ENCODE results near the gene MAOA.
"Not testable (repeated sequence)": the region's sequence is repeated elsewhere in the genome, so short reads cannot be mapped to it uniquely, and the experiment has no call there.

Gene MAOA

DNA sequence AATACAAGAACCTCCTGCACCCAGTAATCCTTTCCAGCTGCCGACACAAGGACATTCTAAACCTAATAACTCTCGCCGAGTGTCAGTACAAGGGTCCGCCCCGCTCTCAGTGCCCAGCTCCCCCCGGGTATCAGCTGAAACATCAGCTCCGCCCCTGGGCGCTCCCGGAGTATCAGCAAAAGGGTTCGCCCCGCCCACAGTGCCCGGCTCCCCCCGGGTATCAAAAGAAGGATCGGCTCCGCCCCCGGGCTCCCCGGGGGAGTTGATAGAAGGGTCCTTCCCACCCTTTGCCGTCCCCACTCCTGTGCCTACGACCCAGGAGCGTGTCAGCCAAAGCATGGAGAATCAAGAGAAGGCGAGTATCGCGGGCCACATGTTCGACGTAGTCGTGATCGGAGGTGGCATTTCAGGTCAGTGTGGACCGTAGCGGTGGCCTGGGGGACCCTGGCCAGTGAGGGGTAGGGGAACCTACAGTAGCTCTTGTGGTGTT lies at the start of gene MAOA:
MAOA (plus strand) TSS at position 295 of the 490 bp plus-strand sequence; CDS start at position 338, 43 bp downstream.
- peak; percentile 43 for DNase-seq

DNA sequence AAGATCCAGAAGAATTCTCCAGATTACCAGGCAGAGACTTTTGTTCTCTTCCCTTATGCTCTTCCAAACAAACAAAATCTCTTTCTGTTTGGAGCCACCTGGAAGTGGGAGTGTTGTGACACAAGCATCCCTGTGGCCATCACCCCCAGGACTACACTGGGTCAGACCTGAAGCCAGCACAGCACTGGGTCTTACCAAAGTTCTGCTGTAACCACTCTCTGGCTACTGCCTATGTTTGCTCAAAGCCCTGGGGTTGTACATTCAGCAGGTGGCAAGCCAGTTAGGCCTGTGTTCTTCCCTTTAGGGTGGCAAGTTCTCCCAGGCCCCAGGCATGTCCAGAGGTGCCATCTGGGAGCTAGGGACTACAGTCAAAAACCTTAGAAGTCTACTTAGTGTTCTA lies 43.7 kb upstream of the MAOA start:
- DNase-seq = no peak

DNA sequence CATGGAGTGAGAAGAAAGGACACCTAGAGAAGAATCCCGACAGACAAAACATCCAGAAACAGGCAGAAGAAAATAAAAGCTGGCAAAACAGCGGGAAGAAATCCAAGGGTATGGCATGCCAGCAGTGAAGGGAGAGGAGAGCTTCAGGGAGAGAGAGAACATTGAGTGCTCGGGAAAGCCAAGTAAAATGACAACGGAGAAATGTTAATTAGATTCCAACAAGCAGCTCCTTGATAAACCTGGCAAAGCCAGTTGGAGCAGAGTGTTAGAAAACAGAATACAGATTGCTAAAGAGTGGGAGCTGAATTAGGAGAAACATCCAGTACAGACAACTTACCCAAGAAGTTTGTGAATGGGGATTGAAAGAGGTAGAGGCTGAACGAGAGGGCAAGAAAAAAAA lies 40.4 kb upstream of the MAOA start:
- DNase-seq = no peak

DNA sequence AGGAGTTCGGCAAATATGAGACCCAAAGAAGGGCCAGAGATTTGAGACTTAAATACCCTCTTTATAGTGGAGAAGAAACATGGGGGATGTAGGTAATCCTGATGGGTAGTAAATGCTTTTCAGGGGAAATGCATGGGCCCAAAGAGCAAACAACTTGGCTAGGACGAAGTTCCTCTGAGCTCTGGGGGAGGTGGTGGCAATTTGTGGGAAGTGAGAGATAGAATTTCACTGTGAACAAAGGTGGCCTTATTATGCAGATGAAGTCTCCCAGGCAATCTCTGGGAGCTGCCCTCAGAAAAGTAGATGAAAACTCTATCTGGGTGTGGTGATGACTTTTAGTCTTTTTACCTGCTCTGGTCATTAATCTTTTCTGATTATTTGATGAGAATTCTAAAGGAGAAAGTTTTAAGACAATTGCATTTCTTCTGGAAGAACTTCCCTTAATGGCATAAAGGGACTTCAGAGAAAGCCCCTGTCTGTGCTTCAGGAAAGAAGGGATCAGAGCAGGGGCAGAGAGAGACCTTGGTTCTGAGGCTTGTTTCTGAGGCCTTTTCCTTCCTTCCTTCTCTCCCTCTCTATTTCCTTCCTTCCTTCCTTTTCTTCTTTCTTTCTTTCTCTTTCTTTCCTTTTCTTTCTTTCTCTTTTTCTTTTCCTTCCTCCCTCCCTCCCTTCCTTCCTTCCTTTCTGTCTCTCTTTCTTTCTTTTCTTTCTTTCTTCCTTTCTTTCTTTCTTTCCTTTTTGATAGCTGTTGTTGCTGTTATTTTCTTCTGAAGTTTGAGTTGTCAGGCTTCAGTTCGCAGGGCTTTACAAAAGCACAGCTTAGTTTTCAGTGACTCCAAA lies 37.5 kb upstream of the MAOA start:
- DNase-seq = no peak

DNA sequence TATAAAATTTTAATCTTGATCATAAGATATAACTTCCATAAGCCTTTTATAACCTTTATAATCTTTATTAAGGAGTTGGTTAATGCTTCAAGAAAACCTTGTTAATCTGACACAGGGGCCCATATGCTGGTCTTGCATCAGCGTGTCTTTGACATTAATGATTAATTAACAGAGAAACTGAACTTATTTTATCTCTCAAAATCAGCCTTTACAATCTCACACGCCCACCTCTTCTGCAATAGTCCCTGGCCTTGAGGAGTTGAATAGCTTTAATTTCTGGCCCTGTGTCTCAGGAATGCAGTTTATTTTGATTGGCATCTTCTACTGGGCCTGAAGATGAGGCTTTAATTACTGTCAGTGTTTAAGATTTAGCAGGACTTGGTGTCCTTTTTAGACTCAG lies 36.2 kb upstream of the MAOA start:
- not testable (repeated sequence) for DNase-seq

GRCh38 chrX:43627147-43627546 lies 29.0 kb upstream of the MAOA start:
- no peak for DNase-seq

DNA sequence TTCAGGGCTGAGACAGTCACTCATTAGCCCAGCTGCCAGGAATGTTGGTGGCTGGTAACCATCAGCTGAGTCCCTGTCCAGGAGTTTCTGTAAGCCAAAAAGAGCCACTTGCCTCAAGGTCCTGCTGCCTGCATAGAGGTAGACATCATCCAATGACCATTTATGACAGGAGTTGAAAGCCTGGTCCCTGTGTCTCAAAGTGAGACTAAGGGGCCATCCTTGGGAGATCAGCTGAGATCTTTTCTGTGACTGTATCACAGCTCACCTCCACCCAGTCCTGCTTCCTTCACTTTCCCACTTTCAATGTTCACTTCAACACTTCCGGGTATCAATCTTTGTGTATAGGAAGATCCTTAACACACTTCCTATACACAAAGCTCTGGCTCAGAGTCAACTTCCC lies 28.4 kb upstream of the MAOA start:
- DNase-seq = no peak

- no peak for DNase-seq
These were observed 26.9 kb upstream of the MAOA start for GRCh38 chrX:43629229-43629628.

GRCh38 chrX:43631841-43632240 lies 24.3 kb upstream of the MAOA start:
- DNase-seq = no peak

GRCh38 chrX:43633081-43633480 lies 23.0 kb upstream of the MAOA start:
- DNase-seq = no peak

GRCh38 chrX:43633757-43634156 lies 22.3 kb upstream of the MAOA start:
- DNase-seq = no peak

DNA sequence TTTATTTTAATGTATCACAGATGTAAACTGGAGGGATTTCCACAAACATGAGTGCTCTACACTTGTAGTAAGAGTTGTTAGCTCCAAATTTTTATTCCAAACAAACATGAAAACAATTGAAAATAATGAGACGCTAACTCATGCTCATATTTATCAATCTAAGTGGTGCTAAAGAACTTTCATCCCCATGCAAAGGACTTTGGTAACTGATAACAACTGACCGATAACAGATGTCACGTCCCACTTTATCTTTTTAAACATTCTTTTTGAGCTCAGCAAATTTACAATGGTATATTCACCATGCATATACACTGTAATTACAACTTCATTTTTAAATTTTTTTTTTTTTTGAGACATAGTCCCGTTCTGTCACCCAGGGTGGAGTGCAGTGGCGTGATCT lies 15.6 kb upstream of the MAOA start:
- no peak for DNase-seq

- DNase-seq = no peak
These were observed 14.4 kb upstream of the MAOA start for GRCh38 chrX:43641691-43642090.

DNA sequence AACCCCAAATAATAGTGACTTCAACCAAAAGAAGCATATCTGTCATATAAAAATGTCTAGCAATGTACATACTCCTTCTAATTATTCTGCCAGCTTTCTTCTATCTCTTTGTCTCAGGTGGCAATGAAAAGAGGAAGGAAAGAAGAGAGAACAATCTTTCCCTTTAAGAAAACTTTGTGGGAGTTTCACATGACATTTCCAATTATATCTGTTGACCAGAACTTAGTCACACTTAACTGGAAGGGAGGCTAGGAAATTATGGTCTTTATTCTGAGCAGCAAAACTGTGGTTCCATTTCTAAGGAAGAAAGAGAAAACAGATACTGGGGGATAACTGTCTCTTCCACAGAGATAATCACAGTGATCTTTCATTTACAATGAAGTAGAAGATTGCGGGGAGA lies 12.9 kb upstream of the MAOA start:
- DNase-seq = no peak

GRCh38 chrX:43643662-43644061 lies 12.4 kb upstream of the MAOA start:
- DNase-seq = no peak

- no peak for DNase-seq
These were observed 11.9 kb upstream of the MAOA start for GRCh38 chrX:43644124-43644701.

DNA sequence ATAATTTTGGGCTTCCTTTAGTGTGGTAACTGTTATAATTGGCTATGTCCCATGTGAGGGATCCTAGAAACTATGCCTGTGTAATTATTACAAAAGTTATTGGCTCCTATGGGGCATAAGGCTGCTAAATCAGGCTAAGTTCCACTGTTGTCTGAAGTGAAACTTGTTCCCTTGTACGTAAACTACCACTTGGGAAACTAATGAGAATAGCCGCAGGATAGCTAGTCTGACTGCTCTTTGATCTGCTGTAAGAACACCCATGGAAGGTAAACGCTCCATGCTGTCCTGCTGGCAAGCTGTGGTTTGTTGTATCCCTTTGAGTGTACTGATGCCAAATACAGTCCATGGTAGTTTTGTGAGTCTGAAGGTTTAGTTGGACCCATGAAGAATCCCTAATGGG lies 9.3 kb upstream of the MAOA start:
- no peak for DNase-seq

GRCh38 chrX:43654431-43655150 lies 1.5 kb upstream of the MAOA start:
- DNase-seq = peak; percentile 63

DNA sequence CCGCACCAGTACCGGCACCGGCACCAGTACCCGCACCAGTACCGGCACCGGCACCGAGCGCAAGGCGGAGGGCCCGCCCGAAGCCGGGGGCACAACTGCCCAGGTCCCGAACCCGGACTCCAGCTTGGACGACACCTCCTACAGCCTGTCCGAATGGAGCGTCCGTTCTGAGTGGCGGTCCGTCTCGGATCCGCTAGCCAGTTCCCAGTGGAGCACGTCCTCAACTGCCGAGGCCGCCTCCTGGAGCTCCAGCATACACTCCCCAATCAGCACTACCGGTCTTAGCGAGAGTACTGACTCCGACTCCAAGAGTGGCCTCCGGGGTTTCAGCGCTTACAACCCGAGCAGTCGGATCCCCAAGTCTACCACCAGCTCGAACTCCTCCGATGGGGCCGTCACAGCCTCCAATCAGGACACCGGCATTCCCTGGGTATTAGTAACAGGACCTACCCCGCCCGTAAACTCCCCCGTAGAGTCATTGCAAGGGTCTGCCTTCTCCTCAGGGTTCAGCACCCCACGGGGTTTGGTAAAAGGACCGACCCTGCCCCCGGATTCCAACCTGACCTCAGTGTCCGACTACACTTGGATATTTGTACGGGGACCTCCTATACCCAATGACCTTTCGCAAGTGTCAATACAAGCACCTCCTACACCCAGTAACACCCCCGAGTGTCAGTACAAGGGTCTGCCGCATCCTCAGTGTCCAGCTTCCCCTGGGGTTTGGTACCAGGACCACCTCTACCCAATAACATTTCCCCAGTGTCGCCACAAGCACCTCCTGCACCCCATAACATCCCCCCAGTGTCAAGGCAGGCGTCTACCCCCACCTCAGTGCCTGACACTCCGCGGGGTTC lies 721 bp upstream of the MAOA start:
- no peak for DNase-seq

DNA sequence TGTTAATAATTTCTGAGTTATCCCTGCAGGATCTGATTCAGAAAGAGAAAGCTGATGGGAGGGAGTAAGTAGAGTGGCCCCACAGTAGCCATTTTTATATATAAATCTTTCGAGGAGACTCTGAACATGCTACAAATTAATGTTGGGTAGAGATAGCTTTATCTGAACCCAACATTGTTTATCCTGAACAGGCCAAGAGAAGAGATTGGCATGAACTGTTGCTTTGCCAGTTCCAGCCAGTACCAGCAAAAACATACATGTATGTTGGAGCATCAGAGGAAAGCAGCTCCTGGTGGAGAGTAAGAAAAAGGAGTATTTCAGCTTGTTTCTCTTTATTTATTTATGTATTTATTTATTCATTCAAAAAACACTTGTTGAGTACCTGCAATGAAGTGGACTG lies 1.6 kb downstream of the MAOA start:
- DNase-seq = no peak

GRCh38 chrX:43661521-43662240 lies 5.6 kb downstream of the MAOA start:
- no peak for DNase-seq

DNA sequence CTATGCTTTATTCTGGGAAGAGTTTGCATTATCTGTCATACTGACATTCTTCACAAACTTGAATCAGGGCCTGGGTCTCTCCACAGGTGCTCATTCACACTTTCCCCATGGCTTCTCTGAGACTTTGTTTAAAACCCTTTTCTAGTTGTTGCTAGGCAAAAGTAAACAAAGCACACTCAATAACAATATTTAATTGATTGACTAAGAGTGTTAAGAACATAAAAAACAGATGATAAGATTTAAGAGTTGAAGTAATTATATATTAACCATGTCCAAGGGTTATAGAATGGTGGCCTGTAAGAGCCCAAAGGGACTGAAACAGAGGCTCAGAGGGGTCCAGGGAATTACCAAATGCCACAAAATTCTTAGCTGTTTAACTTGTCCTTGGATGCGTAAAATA lies 7.1 kb downstream of the MAOA start:
- DNase-seq = no peak
